CD14-positive monocyte (primary cell): ENCODE data around the gene NAT10. TPM values are rescaled to one million over a fixed set of nuclear protein-coding genes. Genes with fewer than 3 reads are reported as not detected.

ENCODE experiments used
- DNase-seq, 3 donors: peaks; one replicate each; pipeline ENCODE4 v3.0.0-alpha.2; 2011 to 2022
- H2AFZ ChIP-seq: 2 replicates; pipeline ENCODE4 v1.6.0; 2012; ENCODE audit warnings: mild to moderate bottlenecking, low read depth, low read length, inconsistent platforms; ENCODE audit not compliant: insufficient read depth, poor library complexity, severe bottlenecking
- H3K27ac ChIP-seq, 2 donors: 1 replicate in 1 of 2; 2 replicates in 1 of 2; pipeline ENCODE4 v1.5.1; 2012 to 2013; ENCODE audit warnings: low read length in 2 of 2, control low read depth in 1 of 2, inconsistent platforms in 1 of 2, low read depth in 1 of 2, mild to moderate bottlenecking in 1 of 2
- H3K27me3 ChIP-seq, 2 donors: one replicate each; pipeline versions ENCODE4 v1.6.0 to v1.6.1; 2011 to 2013; ENCODE audit warnings: low read length in 2 of 2; ENCODE audit not compliant: control insufficient read depth in 2 of 2, insufficient read depth in 2 of 2
- H3K36me3 ChIP-seq, 2 donors: replicated peaks in 1 of 2; 1 replicate in 1 of 2; 2 replicates in 1 of 2; pipeline versions ENCODE4 v1.5.1 to v1.6.1; 2012 to 2013; ENCODE audit warnings: low read length in 2 of 2, control low read depth in 1 of 2, inconsistent platforms in 1 of 2, mild to moderate bottlenecking in 1 of 2; ENCODE audit not compliant: insufficient read depth in 2 of 2, control insufficient read depth in 1 of 2
- H3K4me1 ChIP-seq, 2 donors: 1 replicate in 1 of 2; 2 replicates in 1 of 2; pipeline versions ENCODE4 v1.5.1 to v1.6.1; 2012 to 2013; ENCODE audit warnings: low read length in 2 of 2, control low read depth in 1 of 2, inconsistent platforms in 1 of 2, mild to moderate bottlenecking in 1 of 2, moderate library complexity in 1 of 2; ENCODE audit not compliant: insufficient read depth in 2 of 2, control insufficient read depth in 1 of 2
- H3K4me2 ChIP-seq: replicated peaks from 2 replicates; pipeline ENCODE3; 2012; ENCODE audit warnings: low read length, moderate library complexity, mild to moderate bottlenecking; ENCODE audit not compliant: poor library complexity, severe bottlenecking; ENCODE audit errors: extremely low read depth
- H3K4me3 ChIP-seq, 3 experiments: fragments of 200-600 bp in 1 of 3; sonication (generic) in 1 of 3; replicated peaks in 1 of 3; 1 replicate in 2 of 3; 2 replicates in 1 of 3; pipeline ENCODE4 v1.5.1; 2011 to 2013; ENCODE audit warnings: low read length in 3 of 3, mild to moderate bottlenecking in 3 of 3, control low read depth in 2 of 3, low read depth in 2 of 3, inconsistent platforms in 1 of 3, moderate library complexity in 1 of 3
- H3K79me2 ChIP-seq: 2 replicates; pipeline ENCODE4 v1.6.0; 2012; ENCODE audit warnings: mild to moderate bottlenecking, control low read depth, inconsistent platforms, low read length, moderate library complexity; ENCODE audit not compliant: insufficient read depth
- H3K9ac ChIP-seq: 2 replicates; pipeline ENCODE4 v1.6.0; 2017; ENCODE audit warnings: low read length, mild to moderate bottlenecking; ENCODE audit not compliant: insufficient read depth, poor library complexity, severe bottlenecking
- H3K9me3 ChIP-seq, 2 donors: replicated peaks in 1 of 2; 1 replicate in 1 of 2; 2 replicates in 1 of 2; pipeline versions ENCODE4 v1.5.1 to v1.6.1; 2012 to 2013; ENCODE audit warnings: low read length in 2 of 2, control low read depth in 1 of 2; ENCODE audit not compliant: control insufficient read depth in 1 of 2, insufficient read depth in 1 of 2
- H4K20me1 ChIP-seq: 2 replicates; pipeline ENCODE4 v1.6.0; 2012; ENCODE audit warnings: mild to moderate bottlenecking, low read length, control low read depth, moderate library complexity; ENCODE audit not compliant: insufficient read depth
- H3K27ac Mint-ChIP-seq, 7 donors: one replicate each; pipeline ENCODE4 v1.8.0; 2020; ENCODE audit warnings: mild to moderate bottlenecking in 7 of 7, mixed read lengths in 7 of 7, moderate library complexity in 6 of 7, inconsistent platforms in 2 of 7
- H3K27me3 Mint-ChIP-seq, 3 donors: one replicate each; pipeline ENCODE4 v1.8.0; 2021 to 2022; ENCODE audit warnings: low read depth in 3 of 3, mild to moderate bottlenecking in 3 of 3, mixed read lengths in 3 of 3, moderate library complexity in 3 of 3, inconsistent platforms in 1 of 3
- H3K36me3 Mint-ChIP-seq, 2 donors: one replicate each; pipeline ENCODE4 v1.8.0; 2020; ENCODE audit warnings: mixed read lengths in 2 of 2, inconsistent platforms in 1 of 2, mild to moderate bottlenecking in 1 of 2
- H3K4me1 Mint-ChIP-seq: one replicate; pipeline ENCODE4 v1.8.0; 2020; ENCODE audit warnings: mild to moderate bottlenecking, mixed read lengths
- H3K4me3 Mint-ChIP-seq, 2 donors: one replicate each; pipeline ENCODE4 v1.8.0; 2020; ENCODE audit warnings: mild to moderate bottlenecking in 2 of 2, mixed read lengths in 2 of 2, moderate library complexity in 1 of 2
- H3K9me3 Mint-ChIP-seq, 7 donors: one replicate each; pipeline ENCODE4 v1.8.0; 2020 to 2022; ENCODE audit warnings: mixed read lengths in 7 of 7, mild to moderate bottlenecking in 6 of 7, moderate library complexity in 6 of 7, inconsistent platforms in 2 of 7
- CTCF ChIP-seq: fragments of 200-600 bp; IDR thresholded peaks from one replicate; pipeline ENCODE4 v1.8.0; 2022; ENCODE audit warnings: antibody characterized with exemption, mild to moderate bottlenecking
- WGBS: methylation state at CpG from one replicate; pipeline ENCODE4 v1.1.5; 2013; ENCODE audit warnings: missing lambda C conversion rate; ENCODE audit not compliant: insufficient coverage; 5-methylcytosine and 5-hydroxymethylcytosine counted together
- intact Hi-C, 2 donors: fragments of 100-400 bp; cut with micrococcal nuclease; formaldehyde crosslinking; loops; one replicate each; pipeline versions ENCODE4 v1.15.0 to v1.15.1; 2023
- polyA plus RNA-seq, 3 donors: library from polyadenylated mRNA; depleted of rRNA in 1 of 3; unstranded in 2 of 3; stranded (reverse) in 1 of 3; fragments of 300-500 nt in 2 of 3; fragments of >200 nt in 1 of 3; fragmentation: Illumina TruSeq in 2 of 3; gene quantifications; 1 replicate in 2 of 3; 2 replicates in 1 of 3; pipeline ENCODE4 v1.2.3, GENCODE V29; 2012 to 2021

NAT10 gene
- polyA plus RNA-seq, 3 donors = 10.1 to 13.3 (median 13.1) TPM

- TF ChIP-seq CTCF = no peak
- no peak overlapping the region for H3K4me3 Mint-ChIP-seq
- WGBS = 100% methylated on average over 3 of the region's 4 CpGs
- H3K4me3 ChIP-seq = no peak overlapping the region
- H3K9me3 ChIP-seq = no peaks in the 10 kb centered on the region
- no peak overlapping the region for H3K9ac ChIP-seq
- no peaks in the 10 kb centered on the region for H3K79me2 ChIP-seq
- H3K4me2 ChIP-seq = no peak overlapping the region
- peaks cover 76 to 98% of the 10 kb centered on the region in 2 donors for H3K36me3 ChIP-seq
- H4K20me1 ChIP-seq = no peaks in the 10 kb centered on the region
- H3K27ac ChIP-seq = no peak overlapping the region
- no peaks in the 10 kb centered on the region for H3K9me3 Mint-ChIP-seq
- peaks cover 80 to 93% of the 10 kb centered on the region in 2 donors for H3K36me3 Mint-ChIP-seq
- no peak overlapping the region for H3K27ac Mint-ChIP-seq
- no peak overlapping the region for H2AFZ ChIP-seq
- no peaks in the 10 kb centered on the region for H3K27me3 Mint-ChIP-seq
- H3K4me1 Mint-ChIP-seq = peaks cover 3% of the 10 kb centered on the region
- H3K4me1 ChIP-seq = no peaks in the 10 kb centered on the region
- no peaks in the 10 kb centered on the region for H3K27me3 ChIP-seq
- DNase-seq = no peak
- intact Hi-C loops = no loop called here
These were observed 27.0 kb downstream of the NAT10 start for GRCh38 chr11:34132261-34132965.

- intact Hi-C loops = no loop called here
- no peaks in the 10 kb centered on the region for H3K9me3 ChIP-seq
- no peak overlapping the region for H3K9ac ChIP-seq
- H3K79me2 ChIP-seq = no peaks in the 10 kb centered on the region
- Mint-ChIP-seq H3K4me3 (no peak overlapping the region), H3K36me3 (peaks cover 91 to 93% of the 10 kb centered on the region in 2 donors), H3K9me3 (no peaks in the 10 kb centered on the region), H3K27me3 (no peaks in the 10 kb centered on the region), H3K4me1 (no peaks in the 10 kb centered on the region), H3K27ac (peak overlapping the region in 1 of 7 donors; percentile 36)
- H3K27me3 ChIP-seq = no peaks in the 10 kb centered on the region
- H3K36me3 ChIP-seq = peaks cover 80 to 100% of the 10 kb centered on the region in 2 donors
- H2AFZ ChIP-seq = no peak overlapping the region
- WGBS = no CpG with 5 or more reads among the region's 5 CpGs
- H3K4me3 ChIP-seq = no peak overlapping the region
- no peaks in the 10 kb centered on the region for H3K4me1 ChIP-seq
- TF ChIP-seq CTCF = no peak
- no peak overlapping the region for H3K4me2 ChIP-seq
- H3K27ac ChIP-seq = no peak overlapping the region
- H4K20me1 ChIP-seq = no peaks in the 10 kb centered on the region
- DNase-seq = no peak
These were observed 29.3 kb downstream of the NAT10 start for GRCh38 chr11:34134765-34135164.
